Endothelial cell of umbilical vein (primary cell): ENCODE data around the gene NMBR. TPM values are rescaled to one million over a fixed set of nuclear protein-coding genes. Genes with fewer than 3 reads are reported as not detected.

Source experiments
- BruUV-seq: library from RNA; stranded (reverse); fragments of 400-500 nt; replicated peaks from 2 replicates; lab custom pipeline; 2021; lab: Mats Ljungman, UMichigan
- CTCF ChIA-PET: fragments of 300-600, 350-600 bp; sonication (Branson Sonifier 250); formaldehyde crosslinking; loops from one replicate; lab custom pipeline; 2021; ENCODE audit warnings: antibody characterized with exemption, inconsistent platforms; lab: Charles Lee
- POLR2A ChIA-PET: fragments of 300-600, 350-600 bp; sonication (Branson Sonifier 250); formaldehyde crosslinking; loops from one replicate; lab custom pipeline; 2021; ENCODE audit warnings: antibody characterized with exemption, inconsistent platforms; lab: Charles Lee
- DNase-seq: peaks from one replicate; pipeline ENCODE4 v3.0.0-alpha.2; 2011; ENCODE audit warnings: low read depth, low spot score
- FAIRE-seq: peaks from 2 replicates; lab custom pipeline; 2011; peaks lifted over from hg19 to GRCh38; lab: Jason Lieb, UNC
- H2AFZ ChIP-seq: 2 replicates; pipeline ENCODE4 v1.6.0; 2012; ENCODE audit warnings: low read depth, low read length, control low read depth, inconsistent platforms
- H3K27ac ChIP-seq: 2 replicates; pipeline ENCODE4 v1.5.1; 2011; ENCODE audit warnings: low read depth, mild to moderate bottlenecking, control low read depth, low read length, moderate library complexity; ENCODE audit not compliant: insufficient read depth
- H3K27me3 ChIP-seq, 2 experiments: 2 replicates each; pipeline versions ENCODE4 v1.6.0 to v1.6.1; 2011; ENCODE audit warnings: low read length in 2 of 2, mixed read lengths in 1 of 2; ENCODE audit not compliant: control insufficient read depth in 2 of 2, insufficient read depth in 2 of 2
- H3K36me3 ChIP-seq, 2 experiments: 2 replicates in 1 of 2; 3 replicates in 1 of 2; pipeline ENCODE4 v1.5.1; 2011; ENCODE audit warnings: low read length in 2 of 2, mild to moderate bottlenecking in 1 of 2, moderate library complexity in 1 of 2; ENCODE audit not compliant: control insufficient read depth in 2 of 2, insufficient read depth in 2 of 2; ENCODE audit errors: extremely low read depth in 1 of 2
- H3K4me1 ChIP-seq: 3 replicates; pipeline ENCODE4 v1.5.1; 2011; ENCODE audit warnings: mild to moderate bottlenecking, low read length; ENCODE audit not compliant: control insufficient read depth, insufficient read depth; ENCODE audit errors: extremely low read depth
- H3K4me2 ChIP-seq: 2 replicates; pipeline ENCODE4 v1.6.1; 2011; ENCODE audit warnings: low read length, control low read depth, mixed read lengths; ENCODE audit not compliant: insufficient read depth
- H3K4me3 ChIP-seq, 3 experiments: fragments of 200-600 bp in 1 of 3; sonication (generic), shearing (Covaris generic) in 1 of 3; replicated peaks in 1 of 3; 2 replicates each; pipeline ENCODE4 v1.5.1; 2011 to 2016; ENCODE audit warnings: control low read depth in 3 of 3, low read length in 3 of 3, mild to moderate bottlenecking in 2 of 3, inconsistent platforms in 1 of 3, low read depth in 1 of 3, moderate library complexity in 1 of 3; ENCODE audit not compliant: insufficient read depth in 1 of 3
- H3K79me2 ChIP-seq: 2 replicates; pipeline ENCODE4 v1.6.0; 2012; ENCODE audit warnings: low read length, inconsistent platforms; ENCODE audit not compliant: control insufficient read depth, insufficient read depth
- H3K9ac ChIP-seq: replicated peaks from 2 replicates; pipeline ENCODE3; 2011; ENCODE audit warnings: low read length, control low read depth; ENCODE audit not compliant: insufficient read depth; ENCODE audit errors: extremely low read depth
- H3K9me1 ChIP-seq: replicated peaks from 3 replicates; pipeline ENCODE4 v1.6.0; 2011; ENCODE audit warnings: mild to moderate bottlenecking, low read length; ENCODE audit not compliant: control insufficient read depth, insufficient read depth; ENCODE audit errors: extremely low read depth
- H3K9me3 ChIP-seq: replicated peaks from 2 replicates; pipeline ENCODE4 v1.5.1; 2012; ENCODE audit warnings: low read length, inconsistent platforms; ENCODE audit not compliant: control insufficient read depth, insufficient read depth
- H4K20me1 ChIP-seq: replicated peaks from 2 replicates; pipeline ENCODE3; 2011; ENCODE audit warnings: mild to moderate bottlenecking, low read length; ENCODE audit not compliant: control insufficient read depth, insufficient read depth; ENCODE audit errors: extremely low read depth
- CTCF ChIP-seq, 2 donors: IDR thresholded peaks; 1 replicate in 1 of 2; 2 replicates in 1 of 2; pipeline ENCODE4 v1.5.1; 2011; ENCODE audit warnings: low read length in 2 of 2, mild to moderate bottlenecking in 2 of 2, moderate library complexity in 2 of 2, control low read depth in 1 of 2, inconsistent platforms in 1 of 2, low read depth in 1 of 2; ENCODE audit not compliant: insufficient read depth in 1 of 2; ENCODE audit errors: extremely low read depth in 1 of 2
- EZH2 ChIP-seq: IDR thresholded peaks from 2 replicates; pipeline ENCODE4 v1.6.1; 2012; ENCODE audit warnings: borderline replicate concordance, low read depth, mild to moderate bottlenecking, moderate library complexity, low read length, inconsistent platforms; ENCODE audit not compliant: severe bottlenecking
- GATA2 ChIP-seq: IDR thresholded peaks from 2 replicates; pipeline ENCODE4 v1.7.0; 2011; ENCODE audit warnings: low read depth, mild to moderate bottlenecking, moderate library complexity, mixed read lengths, low read length; ENCODE audit not compliant: insufficient read length, insufficient read depth
- JUN ChIP-seq: IDR thresholded peaks from 2 replicates; pipeline ENCODE4 v1.6.1; 2011; ENCODE audit warnings: borderline replicate concordance, low read depth; ENCODE audit not compliant: insufficient read length, insufficient read depth
- POLR2A ChIP-seq: IDR thresholded peaks from 2 replicates; pipeline ENCODE4 v1.6.1; 2012; ENCODE audit warnings: low read depth, mild to moderate bottlenecking, control low read depth, low read length
- POLR2AphosphoS5 ChIP-seq: IDR thresholded peaks from 2 replicates; pipeline ENCODE4 v1.6.1; 2012; ENCODE audit warnings: low read depth, mild to moderate bottlenecking, control low read depth, low read length, moderate library complexity; ENCODE audit not compliant: insufficient read depth
- dilution Hi-C: fragments of 300-500 bp; cut with MboI; formaldehyde crosslinking; loops from one replicate; pipeline ENCODE4 v1.15.0; 2019; ENCODE audit warnings: low sequenced_read_pairs; ENCODE audit not compliant: extremely low pct_ligation_motif_present
- intact Hi-C: fragments of 100-400 bp; cut with micrococcal nuclease; formaldehyde crosslinking; loops from one replicate; pipeline ENCODE4 v1.10.0; 2022
- polyA plus RNA-seq, 4 experiments: library from polyadenylated mRNA; depleted of rRNA in 3 of 4; stranded (reverse) in 3 of 4; unstranded in 1 of 4; fragments of >200 nt; gene quantifications; 2 replicates each; pipeline versions ENCODE4 v1.2.1 to v1.2.3, GENCODE V29; 2011 to 2012; ENCODE audit warnings: missing spikeins in 1 of 4
- total RNA-seq: library from RNA; stranded (reverse); gene quantifications from 2 replicates; pipeline ENCODE4 v1.2.3, GENCODE V29; 2021
- TF ChIP-seq, protein P1 (sequence below): IDR thresholded peaks from 2 replicates; pipeline ENCODE4 v1.6.1; 2011; ENCODE audit not compliant: insufficient read depth, insufficient read length

The NMBR gene
- total and polyA plus RNA-seq, 2 donors (not counting 3 experiments of a cell fraction or from before 2014, with no cell fraction given): not detected

DNA sequence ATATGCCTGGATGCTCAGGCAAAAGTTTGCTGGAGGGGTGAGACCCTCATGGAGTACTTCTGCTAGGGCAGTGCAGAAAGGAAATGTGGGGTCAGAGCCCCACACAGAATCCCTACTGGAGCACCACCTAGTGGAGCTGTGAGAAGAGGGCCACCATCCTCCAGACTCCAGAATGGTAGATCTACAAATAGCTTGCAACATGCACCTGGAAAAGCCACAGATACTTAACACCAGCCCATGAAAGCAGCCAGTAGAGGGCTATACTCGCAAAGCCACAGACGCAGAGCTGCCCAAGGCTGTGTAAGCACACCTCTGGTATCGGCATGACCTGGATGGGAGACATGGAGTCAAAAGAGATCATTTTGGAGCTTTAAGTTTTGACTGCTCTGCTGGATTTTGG is 74.9 kb downstream of the NMBR start:
- Histone ChIP-seq H3K4me3 (no peak overlapping the region), H3K79me2 (no peaks in the 10 kb centered on the region), H3K27ac (no peak overlapping the region), H3K36me3 (no peaks in the 10 kb centered on the region), H3K9ac (no peak overlapping the region), H3K9me1 (no peaks in the 10 kb centered on the region), H3K4me1 (no peaks in the 10 kb centered on the region), H3K27me3 (no peaks in the 10 kb centered on the region), H4K20me1 (no peaks in the 10 kb centered on the region), H3K9me3 (no peaks in the 10 kb centered on the region), H2AFZ (no peak overlapping the region), H3K4me2 (no peak overlapping the region)
- intact Hi-C loops (loop anchor here (1.0 kb wide), 1 partner anchor 83 kb away; no protein-coding TSS in a partner anchor), dilution Hi-C loops (no loop called here)
- DNase-seq: no peak
- ChIA-PET CTCF (interaction anchor here (0.7 to 1.3 kb wide), 5 partner anchors 39 to 136 kb away, joined by 3 to 14 read pairs (median 4); no protein-coding TSS in a partner anchor), POLR2A (no interaction called here)
- FAIRE-seq: no peak
- BruUV-seq: no TSS peak
- TF ChIP-seq CTCF (IDR thresholded peaks at IDR 0.05; ENCODE audit: extremely low read depth in 1 of 2, insufficient read depth in 1 of 2, low read depth in 1 of 2, low read length in 2 of 2) (no peak), GATA2 (no peak), JUN (no peak), EZH2 (no peak), POLR2A (no peak), POLR2AphosphoS5 (no peak)
- TF ChIP-seq, protein P1, sequence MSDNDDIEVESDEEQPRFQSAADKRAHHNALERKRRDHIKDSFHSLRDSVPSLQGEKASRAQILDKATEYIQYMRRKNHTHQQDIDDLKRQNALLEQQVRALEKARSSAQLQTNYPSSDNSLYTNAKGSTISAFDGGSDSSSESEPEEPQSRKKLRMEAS: no peak
